Measurements from ENCODE around the gene SPNS3. TPM values are rescaled to one million over a fixed set of nuclear protein-coding genes. Genes with fewer than 3 reads are reported as not detected.

The SPNS3 gene
- total RNA-seq, 1 experiment from 2014 or later, result not detected

GRCh38 chr17:4467287-4467686 is 33.5 kb downstream of the SPNS3 start:
- CTCF ChIA-PET, result no interaction called here
- Mint-ChIP-seq H3K9me3 (ENCODE audit: unreplicated experiment) (no peaks in the 10 kb centered on the region), H3K27me3 (ENCODE audit: insufficient read depth, unreplicated experiment) (no peaks in the 10 kb centered on the region), H3K27ac (ENCODE audit: unreplicated experiment) (no peak overlapping the region), H3K4me1 (ENCODE audit: low read depth, unreplicated experiment) (no peaks in the 10 kb centered on the region), H3K4me3 (ENCODE audit: unreplicated experiment) (no peak overlapping the region), H3K36me3 (ENCODE audit: insufficient read depth, unreplicated experiment) (no peaks in the 10 kb centered on the region)
- POLR2A ChIA-PET, result no interaction called here
- no peaks in the 10 kb centered on the region for H3K9me3 ChIP-seq
- H3K27me3 ChIP-seq (replicated peaks; ENCODE audit: control insufficient read depth, insufficient read depth, low read length), result no peaks in the 10 kb centered on the region
- intact Hi-C loops (cut with micrococcal nuclease; ENCODE audit: unreplicated experiment), result no loop called here
- no peaks in the 10 kb centered on the region for H3K4me1 ChIP-seq
- no TSS peak for BruUV-seq (replicated peaks)
- no peak overlapping the region for H3K4me3 ChIP-seq (ENCODE audit: low read depth, low read length)
- H3K36me3 ChIP-seq (ENCODE audit: control insufficient read depth, insufficient read depth, low read length), result no peaks in the 10 kb centered on the region
- TF ChIP-seq CTCF (IDR thresholded peaks at IDR 0.05; ENCODE audit: insufficient read depth in 1 of 2, low read depth in 1 of 2, low read length in 1 of 2, severe bottlenecking in 1 of 2, unreplicated experiment in 1 of 2), result no peak
- DNase-seq, result no peak

- no peaks in the 10 kb centered on the region for H3K27me3 Mint-ChIP-seq (ENCODE audit: insufficient read depth, unreplicated experiment)
- CTCF ChIA-PET, result no interaction called here
These were observed 35.8 kb downstream of the SPNS3 start for GRCh38 chr17:4469552-4469951.

GRCh38 chr17:4472286-4472685 is 38.5 kb downstream of the SPNS3 start:
- Mint-ChIP-seq H3K4me1 (ENCODE audit: low read depth, unreplicated experiment) (no peaks in the 10 kb centered on the region), H3K4me3 (ENCODE audit: unreplicated experiment) (no peak overlapping the region), H3K27ac (ENCODE audit: unreplicated experiment) (no peak overlapping the region), H3K9me3 (ENCODE audit: unreplicated experiment) (no peaks in the 10 kb centered on the region), H3K36me3 (ENCODE audit: insufficient read depth, unreplicated experiment) (peaks cover 6% of the 10 kb centered on the region), H3K27me3 (ENCODE audit: insufficient read depth, unreplicated experiment) (no peaks in the 10 kb centered on the region)
- POLR2A ChIA-PET, result no interaction called here
- no peak for TF ChIP-seq CTCF (IDR thresholded peaks at IDR 0.05; ENCODE audit: insufficient read depth in 1 of 2, low read depth in 1 of 2, low read length in 1 of 2, severe bottlenecking in 1 of 2, unreplicated experiment in 1 of 2)
- no peak overlapping the region for H3K4me3 ChIP-seq (ENCODE audit: low read depth, low read length)
- H3K9me3 ChIP-seq, result no peaks in the 10 kb centered on the region
- no TSS peak for BruUV-seq (replicated peaks)
- intact Hi-C loops (cut with micrococcal nuclease; ENCODE audit: unreplicated experiment), result no loop called here
- no peak for DNase-seq
- H3K36me3 ChIP-seq (ENCODE audit: control insufficient read depth, insufficient read depth, low read length), result no peaks in the 10 kb centered on the region
- CTCF ChIA-PET, result no interaction called here
- H3K27me3 ChIP-seq (replicated peaks; ENCODE audit: control insufficient read depth, insufficient read depth, low read length), result no peaks in the 10 kb centered on the region
- no peaks in the 10 kb centered on the region for H3K4me1 ChIP-seq

More at GRCh38 chr17:4469552-4469951, 35.8 kb downstream of the SPNS3 start:
- BruUV-seq (replicated peaks), result no TSS peak
- Histone ChIP-seq H3K9me3 (no peaks in the 10 kb centered on the region), H3K4me3 (ENCODE audit: low read depth, low read length) (no peak overlapping the region), H3K4me1 (no peaks in the 10 kb centered on the region), H3K27me3 (replicated peaks; ENCODE audit: control insufficient read depth, insufficient read depth, low read length) (no peaks in the 10 kb centered on the region), H3K36me3 (ENCODE audit: control insufficient read depth, insufficient read depth, low read length) (no peaks in the 10 kb centered on the region)
- Mint-ChIP-seq H3K36me3 (ENCODE audit: insufficient read depth, unreplicated experiment) (no peaks in the 10 kb centered on the region), H3K4me1 (ENCODE audit: low read depth, unreplicated experiment) (no peaks in the 10 kb centered on the region), H3K9me3 (ENCODE audit: unreplicated experiment) (no peaks in the 10 kb centered on the region), H3K27ac (ENCODE audit: unreplicated experiment) (no peak overlapping the region), H3K4me3 (ENCODE audit: unreplicated experiment) (no peak overlapping the region)
- intact Hi-C loops (cut with micrococcal nuclease; ENCODE audit: unreplicated experiment), result no loop called here
- POLR2A ChIA-PET, result no interaction called here
- no peak for TF ChIP-seq CTCF (IDR thresholded peaks at IDR 0.05; ENCODE audit: insufficient read depth in 1 of 2, low read depth in 1 of 2, low read length in 1 of 2, severe bottlenecking in 1 of 2, unreplicated experiment in 1 of 2)
- DNase-seq, result no peak

Data from Caco-2 (cell line).